ENCODE results near the gene RFX2. TPM values are rescaled to one million over a fixed set of nuclear protein-coding genes. Genes with fewer than 3 reads are reported as not detected.
"Not testable (repeated sequence)": the region's sequence is repeated elsewhere in the genome, so short reads cannot be mapped to it uniquely, and the experiment has no call there.

Gene RFX2
- total RNA-seq, 1 experiment from 2014 or later = 13.7 TPM

DNA sequence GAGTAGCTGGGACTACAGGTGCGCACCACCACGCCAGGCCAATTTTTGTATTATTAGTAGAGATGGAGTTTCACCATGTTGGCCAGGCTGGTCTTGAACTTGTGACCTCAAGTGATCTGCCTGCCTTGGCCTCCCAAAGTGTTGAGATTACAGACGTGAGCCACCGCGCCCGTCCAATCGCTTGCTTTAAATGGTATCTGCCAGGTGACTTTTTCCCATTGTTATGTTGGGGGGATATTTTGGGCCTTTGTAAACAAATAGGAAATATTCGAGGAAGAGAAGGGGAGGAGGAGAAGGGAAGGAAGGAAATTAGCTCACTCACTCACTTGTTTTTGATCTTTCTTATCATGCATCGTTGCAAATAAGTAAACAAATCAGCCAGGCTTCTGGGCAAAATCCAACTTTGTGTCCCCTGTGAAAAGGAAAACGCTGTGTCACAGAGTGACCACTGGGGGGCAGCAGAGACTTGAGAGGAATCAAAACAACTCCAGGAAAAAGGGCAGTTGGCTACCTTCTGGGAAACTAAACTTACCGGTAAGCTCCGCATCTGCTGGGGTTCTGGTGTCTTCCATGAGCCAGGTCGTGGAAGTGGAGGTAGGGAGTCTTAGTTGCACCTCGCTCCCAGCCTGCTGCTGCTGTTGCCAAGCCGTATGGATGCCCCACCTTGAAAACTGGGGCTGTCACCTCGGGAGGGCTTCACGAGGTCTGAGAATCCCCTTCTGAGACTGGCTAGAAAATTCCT, 123.1 kb downstream of the RFX2 start:
- CTCF ChIA-PET = interaction anchor here (0.5 to 0.8 kb wide), 2 partner anchors 99 to 160 kb away, joined by 3 read pairs; no protein-coding TSS in a partner anchor
- peak overlapping the region; percentile 28 for H3K4me3 Mint-ChIP-seq (ENCODE audit: low read depth, unreplicated experiment)
- intact Hi-C loops (cut with micrococcal nuclease; ENCODE audit: unreplicated experiment) = loop anchor here (2.0 to 5.0 kb wide), 2 partner anchors 62 to 140 kb away; no protein-coding TSS in a partner anchor
- TF ChIP-seq, protein P1, sequence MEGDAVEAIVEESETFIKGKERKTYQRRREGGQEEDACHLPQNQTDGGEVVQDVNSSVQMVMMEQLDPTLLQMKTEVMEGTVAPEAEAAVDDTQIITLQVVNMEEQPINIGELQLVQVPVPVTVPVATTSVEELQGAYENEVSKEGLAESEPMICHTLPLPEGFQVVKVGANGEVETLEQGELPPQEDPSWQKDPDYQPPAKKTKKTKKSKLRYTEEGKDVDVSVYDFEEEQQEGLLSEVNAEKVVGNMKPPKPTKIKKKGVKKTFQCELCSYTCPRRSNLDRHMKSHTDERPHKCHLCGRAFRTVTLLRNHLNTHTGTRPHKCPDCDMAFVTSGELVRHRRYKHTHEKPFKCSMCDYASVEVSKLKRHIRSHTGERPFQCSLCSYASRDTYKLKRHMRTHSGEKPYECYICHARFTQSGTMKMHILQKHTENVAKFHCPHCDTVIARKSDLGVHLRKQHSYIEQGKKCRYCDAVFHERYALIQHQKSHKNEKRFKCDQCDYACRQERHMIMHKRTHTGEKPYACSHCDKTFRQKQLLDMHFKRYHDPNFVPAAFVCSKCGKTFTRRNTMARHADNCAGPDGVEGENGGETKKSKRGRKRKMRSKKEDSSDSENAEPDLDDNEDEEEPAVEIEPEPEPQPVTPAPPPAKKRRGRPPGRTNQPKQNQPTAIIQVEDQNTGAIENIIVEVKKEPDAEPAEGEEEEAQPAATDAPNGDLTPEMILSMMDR (IDR thresholded peaks at IDR 0.05; ENCODE audit: unreplicated experiment) = peak; percentile 76
- no TSS peak for BruUV-seq (replicated peaks)
- DNase-seq = peak; percentile 73
- no peak overlapping the region for H3K27ac Mint-ChIP-seq (ENCODE audit: unreplicated experiment)
- no peaks in the 10 kb centered on the region for H3K9me3 Mint-ChIP-seq (ENCODE audit: low read depth, unreplicated experiment)
- no peaks in the 10 kb centered on the region for H3K27me3 Mint-ChIP-seq (ENCODE audit: unreplicated experiment)
- H3K36me3 Mint-ChIP-seq (ENCODE audit: insufficient read depth, unreplicated experiment) = peaks cover 6% of the 10 kb centered on the region
- H3K4me1 Mint-ChIP-seq (ENCODE audit: low read depth, unreplicated experiment) = no peaks in the 10 kb centered on the region

DNA sequence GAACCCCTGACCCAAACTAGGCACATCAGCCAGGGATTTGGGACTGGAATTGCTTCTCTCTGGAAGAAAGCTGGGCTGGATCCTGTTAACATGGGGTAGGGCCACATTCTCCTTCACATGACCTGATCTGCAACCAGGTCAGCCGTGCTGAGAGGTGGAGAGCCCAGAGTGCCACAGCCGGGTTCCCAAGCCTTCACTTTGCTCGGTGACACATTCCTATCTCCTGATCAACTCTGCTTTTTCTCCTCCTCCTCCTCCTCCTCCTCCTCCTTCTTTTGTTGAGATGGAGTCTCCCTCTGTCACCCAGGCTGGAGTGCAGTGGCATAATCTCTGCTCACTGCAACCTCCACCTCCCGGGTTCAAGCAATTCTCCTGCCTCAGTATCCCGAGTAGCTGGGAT, 124.5 kb downstream of the RFX2 start:
- H3K27me3 Mint-ChIP-seq (ENCODE audit: unreplicated experiment); H3K9me3 Mint-ChIP-seq (ENCODE audit: low read depth, unreplicated experiment); H3K4me3 Mint-ChIP-seq (ENCODE audit: low read depth, unreplicated experiment); H3K36me3 Mint-ChIP-seq (ENCODE audit: insufficient read depth, unreplicated experiment); BruUV-seq (replicated peaks); DNase-seq; H3K4me1 Mint-ChIP-seq (ENCODE audit: low read depth, unreplicated experiment); H3K27ac Mint-ChIP-seq (ENCODE audit: unreplicated experiment): not testable (repeated sequence)
- intact Hi-C loops (cut with micrococcal nuclease; ENCODE audit: unreplicated experiment) = loop anchor here (2.0 to 5.0 kb wide), 2 partner anchors 63 to 141 kb away; no protein-coding TSS in a partner anchor
- CTCF ChIA-PET = interaction anchor here (0.6 to 2.1 kb wide), 2 partner anchors 18 to 106 kb away, joined by 5 to 7 read pairs; no protein-coding TSS in a partner anchor

DNA sequence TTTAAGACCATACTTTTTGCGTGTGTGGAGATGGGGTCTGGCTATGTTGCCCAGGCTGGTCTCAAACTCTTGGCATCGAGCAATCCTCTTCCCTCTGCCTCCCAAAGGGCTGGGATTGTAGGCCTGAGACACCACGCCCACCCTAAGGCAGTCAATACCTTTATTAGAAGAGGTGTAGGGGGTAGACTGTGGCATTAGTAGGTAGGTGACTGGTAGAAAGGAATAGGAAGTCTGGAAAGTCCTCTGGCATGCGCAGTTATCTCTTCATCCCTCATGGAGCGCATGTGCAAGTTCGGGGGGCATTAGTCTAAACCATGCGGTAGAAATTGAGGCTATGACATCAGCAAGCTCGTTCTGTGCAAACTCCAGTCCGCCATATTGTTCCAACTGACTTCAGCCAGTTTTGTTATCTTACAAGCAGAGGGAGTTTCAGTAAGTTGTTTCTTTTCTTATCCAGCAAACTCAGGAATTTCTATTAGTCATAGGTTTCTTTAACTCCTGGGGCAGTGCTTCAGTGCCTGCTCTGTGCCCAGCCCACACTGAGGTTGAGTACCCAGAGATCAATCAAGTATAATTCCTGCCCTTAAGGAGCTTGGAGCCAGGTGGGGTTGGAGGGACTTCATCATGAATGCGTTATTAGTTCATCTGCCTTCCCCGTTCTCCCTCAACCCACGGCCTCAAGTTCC, 125.1 kb downstream of the RFX2 start:
- Mint-ChIP-seq H3K27ac (ENCODE audit: unreplicated experiment) (no peak overlapping the region), H3K27me3 (ENCODE audit: unreplicated experiment) (no peaks in the 10 kb centered on the region), H3K4me3 (ENCODE audit: low read depth, unreplicated experiment) (no peak overlapping the region), H3K4me1 (ENCODE audit: low read depth, unreplicated experiment) (no peaks in the 10 kb centered on the region), H3K36me3 (ENCODE audit: insufficient read depth, unreplicated experiment) (peaks cover 6% of the 10 kb centered on the region), H3K9me3 (ENCODE audit: low read depth, unreplicated experiment) (no peaks in the 10 kb centered on the region)
- CTCF ChIA-PET = interaction anchor here (0.6 to 2.1 kb wide), 3 partner anchors 17 to 181 kb away, joined by 4 to 7 read pairs (median 5); no protein-coding TSS in a partner anchor
- intact Hi-C loops (cut with micrococcal nuclease; ENCODE audit: unreplicated experiment) = loop anchor here (5.0 kb wide), 1 partner anchor 142 kb away; no protein-coding TSS in a partner anchor
- BruUV-seq (replicated peaks) = no TSS peak
- no peak for DNase-seq
- TF ChIP-seq, protein P1 (IDR thresholded peaks at IDR 0.05; ENCODE audit: unreplicated experiment) = no peak

DNA sequence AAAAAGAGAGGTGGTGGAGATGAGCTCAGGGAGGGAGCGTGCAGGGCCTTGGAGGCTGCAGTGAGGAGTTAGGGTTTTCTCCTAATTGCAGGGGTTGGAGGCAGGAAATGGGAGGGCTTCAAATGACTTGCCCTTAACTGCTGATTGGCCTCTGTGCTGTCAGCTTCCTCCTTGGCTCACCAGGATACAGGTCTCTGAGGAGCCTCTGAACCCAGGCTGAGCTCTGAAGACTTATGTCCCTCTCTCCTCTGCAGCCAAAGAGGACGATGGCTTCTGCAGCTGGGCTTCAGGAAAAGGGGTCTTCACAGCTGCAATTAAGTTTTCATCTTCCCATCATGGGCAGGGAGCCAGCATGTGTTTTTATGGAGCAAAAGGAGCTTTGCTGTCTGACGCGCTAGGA, 125.7 kb downstream of the RFX2 start:
- Mint-ChIP-seq H3K4me1 (ENCODE audit: low read depth, unreplicated experiment) (peaks cover 5% of the 10 kb centered on the region), H3K27ac (ENCODE audit: unreplicated experiment) (no peak overlapping the region), H3K4me3 (ENCODE audit: low read depth, unreplicated experiment) (no peak overlapping the region), H3K9me3 (ENCODE audit: low read depth, unreplicated experiment) (no peaks in the 10 kb centered on the region), H3K36me3 (ENCODE audit: insufficient read depth, unreplicated experiment) (peaks cover 8% of the 10 kb centered on the region), H3K27me3 (ENCODE audit: unreplicated experiment) (no peaks in the 10 kb centered on the region)
- BruUV-seq (replicated peaks) = no TSS peak
- TF ChIP-seq, protein P1 (IDR thresholded peaks at IDR 0.05; ENCODE audit: unreplicated experiment) = no peak
- DNase-seq = no peak
- CTCF ChIA-PET = interaction anchor here (1.4 to 2.1 kb wide), 2 partner anchors 16 to 181 kb away, joined by 4 to 7 read pairs; no protein-coding TSS in a partner anchor
- intact Hi-C loops (cut with micrococcal nuclease; ENCODE audit: unreplicated experiment) = no loop called here

Measured in Calu3 (cell line).